ENCODE results near the gene TARDBP. TPM values are rescaled to one million over a fixed set of nuclear protein-coding genes. Genes with fewer than 3 reads are reported as not detected.
A peak's percentile ranks its signal among the peaks of the same experiment; 100 is the strongest.

Gene TARDBP
- total and polyA plus RNA-seq, 9 of the 15 experiments (the other 6 are each of a cell fraction or from before 2014, with no cell fraction given): 122 to 515 (median 243) TPM

DNA sequence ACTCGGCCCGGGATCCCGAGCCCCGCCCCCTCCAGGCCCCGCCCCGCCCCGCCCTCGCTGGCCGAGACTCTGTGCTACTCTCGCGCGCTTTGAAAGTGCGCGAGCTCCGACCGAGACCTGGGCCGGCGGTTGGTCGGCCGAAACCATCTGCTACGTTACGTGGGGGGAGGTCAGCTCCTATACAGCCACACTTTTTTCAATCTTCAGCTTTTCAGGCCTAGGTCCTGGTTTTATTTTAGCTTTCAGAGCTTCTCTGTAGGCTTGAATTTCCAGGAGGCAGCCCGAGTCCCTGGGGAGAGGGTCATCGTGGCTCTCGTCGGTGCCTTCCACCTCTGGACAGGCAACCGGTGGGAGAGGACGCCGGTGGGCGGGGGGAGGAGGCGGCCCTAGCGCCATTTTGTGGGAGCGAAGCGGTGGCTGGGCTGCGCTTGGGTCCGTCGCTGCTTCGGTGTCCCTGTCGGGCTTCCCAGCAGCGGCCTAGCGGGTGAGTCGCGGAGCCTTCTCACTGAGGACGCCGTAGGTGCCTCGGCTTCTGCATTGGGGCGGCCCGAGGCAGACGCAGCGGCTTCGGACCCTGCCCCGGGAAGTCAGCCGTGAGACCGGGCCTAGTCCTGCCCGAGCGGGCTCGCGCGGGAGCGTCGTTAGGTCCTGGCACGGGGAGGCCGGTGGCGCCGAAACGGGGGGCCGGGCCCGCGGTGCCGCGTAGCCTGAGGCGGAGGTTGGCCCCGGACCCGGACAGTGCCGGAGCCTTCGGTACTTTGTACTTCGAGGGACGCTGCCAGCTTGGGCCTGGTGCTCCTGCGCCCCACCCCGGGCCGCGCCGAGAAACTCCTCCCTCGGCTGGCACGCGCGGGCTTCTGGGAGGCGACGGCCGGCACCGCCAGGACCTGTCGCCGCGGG, at the start of gene TARDBP (continued):
- TF ChIP-seq, protein P1, sequence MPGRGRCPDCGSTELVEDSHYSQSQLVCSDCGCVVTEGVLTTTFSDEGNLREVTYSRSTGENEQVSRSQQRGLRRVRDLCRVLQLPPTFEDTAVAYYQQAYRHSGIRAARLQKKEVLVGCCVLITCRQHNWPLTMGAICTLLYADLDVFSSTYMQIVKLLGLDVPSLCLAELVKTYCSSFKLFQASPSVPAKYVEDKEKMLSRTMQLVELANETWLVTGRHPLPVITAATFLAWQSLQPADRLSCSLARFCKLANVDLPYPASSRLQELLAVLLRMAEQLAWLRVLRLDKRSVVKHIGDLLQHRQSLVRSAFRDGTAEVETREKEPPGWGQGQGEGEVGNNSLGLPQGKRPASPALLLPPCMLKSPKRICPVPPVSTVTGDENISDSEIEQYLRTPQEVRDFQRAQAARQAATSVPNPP (IDR thresholded peaks at IDR 0.05; ENCODE audit: borderline replicate concordance, insufficient read depth, insufficient read length): no peak
- TF ChIP-seq SRSF1 (IDR thresholded peaks at IDR 0.05; ENCODE audit: low read depth, low read length) (0 out of 2 replicates have a peak, but pooled peaks have one; percentile 64), BCL6 (CRISPR knock-in tag; IDR thresholded peaks at IDR 0.05) (no peak), SIRT6 (IDR thresholded peaks at IDR 0.05; ENCODE audit: low read depth, low read length) (no peak), CAMTA2 (CRISPR knock-in tag; conservative IDR thresholded peaks at IDR 0.05) (no peak; the same call in 1 of the 2 replicates), PHF20 (IDR thresholded peaks at IDR 0.05; ENCODE audit: partially characterized antibody) (peak; percentile 93), MEF2D (tag; conservative IDR thresholded peaks at IDR 0.05; ENCODE audit: low read depth) (no peak), L3MBTL2 (IDR thresholded peaks at IDR 0.05) (peak; percentile 71), ZNF311 (CRISPR knock-in tag; IDR thresholded peaks at IDR 0.05) (no peak), SNRNP70 (optimal IDR thresholded peaks at IDR 0.05; ENCODE audit: low read depth, low read length) (no peak), SRF (CRISPR knock-in tag; IDR thresholded peaks at IDR 0.05) (peak in 1 of 2 experiments; percentile 11; a peak in 2 of 4 replicates), THRAP3 (IDR thresholded peaks at IDR 0.05; ENCODE audit: borderline replicate concordance) (no peak), GATAD2A (IDR thresholded peaks at IDR 0.05) (no peak), NFE2L1 (tag; IDR thresholded peaks at IDR 0.05; ENCODE audit: borderline replicate concordance, low read depth) (no peak), ELF2 (CRISPR knock-in tag; IDR thresholded peaks at IDR 0.05) (no peak; the same call in 1 of the 2 replicates), YY1 (IDR thresholded peaks at IDR 0.05; ENCODE audit: borderline replicate concordance in 1 of 3, control insufficient read depth in 1 of 3, extremely low read depth in 1 of 3, insufficient read depth in 3 of 3, insufficient read length in 1 of 3, insufficient replicate concordance in 2 of 3, low read depth in 1 of 3, low read length in 2 of 3) (peak; percentile 88 to 98 (median 95)), ZNF551 (CRISPR knock-in tag; IDR thresholded peaks at IDR 0.05) (no peak), SMARCA5 (IDR thresholded peaks at IDR 0.05) (no peak), FOXJ3 (CRISPR knock-in tag; IDR thresholded peaks at IDR 0.05) (no peak), XRCC3 (IDR thresholded peaks at IDR 0.05) (no peak), MCM5 (IDR thresholded peaks at IDR 0.05; ENCODE audit: low read depth) (no peak), ZNF12 (CRISPR knock-in tag; IDR thresholded peaks at IDR 0.05) (peak; percentile 87)
- TF ChIP-seq, protein P2, sequence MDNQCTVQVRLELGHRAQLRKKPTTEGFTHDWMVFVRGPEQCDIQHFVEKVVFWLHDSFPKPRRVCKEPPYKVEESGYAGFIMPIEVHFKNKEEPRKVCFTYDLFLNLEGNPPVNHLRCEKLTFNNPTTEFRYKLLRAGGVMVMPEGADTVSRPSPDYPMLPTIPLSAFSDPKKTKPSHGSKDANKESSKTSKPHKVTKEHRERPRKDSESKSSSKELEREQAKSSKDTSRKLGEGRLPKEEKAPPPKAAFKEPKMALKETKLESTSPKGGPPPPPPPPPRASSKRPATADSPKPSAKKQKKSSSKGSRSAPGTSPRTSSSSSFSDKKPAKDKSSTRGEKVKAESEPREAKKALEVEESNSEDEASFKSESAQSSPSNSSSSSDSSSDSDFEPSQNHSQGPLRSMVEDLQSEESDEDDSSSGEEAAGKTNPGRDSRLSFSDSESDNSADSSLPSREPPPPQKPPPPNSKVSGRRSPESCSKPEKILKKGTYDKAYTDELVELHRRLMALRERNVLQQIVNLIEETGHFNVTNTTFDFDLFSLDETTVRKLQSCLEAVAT (IDR thresholded peaks at IDR 0.05): peak; percentile 17 to 75; a peak in 1 of 4 replicates
- TF ChIP-seq, protein P3, sequence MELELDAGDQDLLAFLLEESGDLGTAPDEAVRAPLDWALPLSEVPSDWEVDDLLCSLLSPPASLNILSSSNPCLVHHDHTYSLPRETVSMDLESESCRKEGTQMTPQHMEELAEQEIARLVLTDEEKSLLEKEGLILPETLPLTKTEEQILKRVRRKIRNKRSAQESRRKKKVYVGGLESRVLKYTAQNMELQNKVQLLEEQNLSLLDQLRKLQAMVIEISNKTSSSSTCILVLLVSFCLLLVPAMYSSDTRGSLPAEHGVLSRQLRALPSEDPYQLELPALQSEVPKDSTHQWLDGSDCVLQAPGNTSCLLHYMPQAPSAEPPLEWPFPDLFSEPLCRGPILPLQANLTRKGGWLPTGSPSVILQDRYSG (tag; conservative IDR thresholded peaks at IDR 0.05; ENCODE audit: low read depth): no peak

Data from K562 (cell line).